ENCODE results near the gene CISD3.

CISD3 gene

DNA sequence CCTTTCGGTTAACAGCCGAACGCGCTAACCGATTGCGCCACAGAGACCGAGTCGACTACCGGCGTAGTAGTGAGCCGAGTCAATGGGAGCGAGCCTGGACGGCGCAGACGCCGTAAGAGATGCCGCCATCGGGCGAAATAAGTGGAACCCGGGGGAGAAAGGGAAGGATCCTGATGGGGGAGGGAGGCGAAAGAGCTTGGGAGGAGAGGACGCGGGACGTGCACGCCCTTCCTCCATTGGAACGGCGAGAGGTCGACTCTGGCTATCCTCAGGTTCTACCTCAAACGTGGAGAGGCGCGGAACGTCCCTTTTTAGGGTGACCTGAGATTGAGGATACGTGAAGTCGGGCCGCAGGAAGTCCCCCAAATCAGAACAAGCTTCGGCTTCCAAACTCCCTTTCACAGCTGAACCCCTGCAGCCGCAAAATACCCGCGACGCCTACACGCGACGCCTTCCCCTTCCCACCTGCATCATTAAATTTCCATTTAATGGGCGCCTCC is 21.7 kb downstream of the CISD3 start:
- peak overlapping the region; percentile 13 for H3K9ac ChIP-seq (ENCODE audit: low read length)
- H3K36me3 ChIP-seq (ENCODE audit: control insufficient read depth, insufficient read depth, low read length): peaks cover 11% of the 10 kb centered on the region
- no peaks in the 10 kb centered on the region for H3K4me1 ChIP-seq (ENCODE audit: control insufficient read depth, insufficient read depth, low read length)

DNA sequence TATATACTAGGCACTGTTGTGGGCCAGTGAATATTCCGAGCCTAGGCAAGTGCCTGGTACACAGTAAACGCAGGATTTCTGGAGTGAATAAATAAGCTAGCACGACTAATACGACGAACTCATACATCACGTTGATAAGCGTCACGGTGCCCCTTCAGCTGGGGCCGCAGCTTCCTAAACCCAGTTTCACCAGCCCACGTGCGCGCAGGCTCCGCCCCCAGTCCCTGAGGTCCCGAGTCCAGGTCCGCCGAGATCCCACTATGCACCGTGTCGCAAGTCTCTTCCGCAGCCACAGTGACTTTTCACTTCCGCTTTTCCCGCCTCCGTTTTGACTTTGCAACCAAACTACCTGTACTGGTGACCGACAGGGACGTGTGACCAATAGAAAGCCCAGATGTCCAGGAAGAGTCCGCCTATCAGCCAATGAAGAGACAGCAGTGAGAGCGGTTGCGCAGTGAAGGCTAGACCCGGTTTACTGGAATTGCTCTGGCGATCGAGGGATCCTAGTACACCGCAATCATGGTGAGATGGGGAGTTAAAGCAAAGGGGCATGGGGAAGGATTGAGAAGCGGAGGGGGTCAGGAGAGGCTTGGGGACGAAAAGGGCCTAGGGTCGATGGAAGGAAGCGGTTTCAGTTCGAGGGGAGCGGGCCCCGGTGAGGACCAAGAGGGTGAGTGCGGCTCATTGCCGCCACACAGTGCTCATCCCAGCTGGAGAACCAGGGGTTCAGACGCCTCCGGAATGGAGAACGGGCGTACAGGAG is 22.3 kb downstream of the CISD3 start, which contains the start of gene PSMB3:
TSS of gene PSMB3 (plus strand) at position 434 of the 763 bp plus-strand sequence. CDS start at position 520, 86 bp downstream.
- Histone ChIP-seq H3K4me3 (ENCODE audit: low read length) (peak within 1 kb of the TSS; percentile 99), H3K27ac (ENCODE audit: low read depth, low read length) (peak within 1 kb of the TSS; percentile 92), H3K36me3 (ENCODE audit: control insufficient read depth, insufficient read depth, low read length) (peaks cover 11% of the 10 kb centered on the region), H3K4me1 (ENCODE audit: control insufficient read depth, insufficient read depth, low read length) (no peaks in the 10 kb centered on the region), H3K9ac (ENCODE audit: low read length) (peak within 1 kb of the TSS; percentile 91), H3K27me3 (ENCODE audit: control insufficient read depth, insufficient read depth, low read length) (peaks cover 2% of the 10 kb centered on the region)

More for the DNA sequence above, 21.7 kb downstream of the CISD3 start:
- Histone ChIP-seq H3K4me3 (ENCODE audit: low read length) (peak overlapping the region; percentile 99), H3K27ac (ENCODE audit: low read depth, low read length) (peak overlapping the region; percentile 65), H3K27me3 (ENCODE audit: control insufficient read depth, insufficient read depth, low read length) (peaks cover 2% of the 10 kb centered on the region)

DNA sequence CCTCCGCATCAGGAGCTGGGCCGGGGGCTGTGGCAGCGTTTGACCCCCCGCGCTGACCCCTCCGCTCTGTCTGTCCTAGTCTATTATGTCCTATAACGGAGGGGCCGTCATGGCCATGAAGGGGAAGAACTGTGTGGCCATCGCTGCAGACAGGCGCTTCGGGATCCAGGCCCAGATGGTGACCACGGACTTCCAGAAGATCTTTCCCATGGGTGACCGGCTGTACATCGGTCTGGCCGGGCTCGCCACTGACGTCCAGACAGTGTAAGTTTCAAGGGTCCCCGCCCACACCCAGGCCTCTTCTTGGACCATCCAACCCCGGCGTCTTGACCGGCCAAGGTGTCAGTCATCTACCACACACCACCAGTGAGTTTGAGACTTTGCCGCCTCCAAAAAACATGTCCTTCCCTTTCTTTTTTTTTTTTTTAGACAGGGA is 22.9 kb downstream of the CISD3 start:
- H3K4me1 ChIP-seq (ENCODE audit: control insufficient read depth, insufficient read depth, low read length): no peaks in the 10 kb centered on the region
- H3K27me3 ChIP-seq (ENCODE audit: control insufficient read depth, insufficient read depth, low read length): no peaks in the 10 kb centered on the region
- H3K4me3 ChIP-seq (ENCODE audit: low read length): peak overlapping the region; percentile 99
- H3K36me3 ChIP-seq (ENCODE audit: control insufficient read depth, insufficient read depth, low read length): peaks cover 13% of the 10 kb centered on the region
- peak overlapping the region; percentile 92 for H3K27ac ChIP-seq (ENCODE audit: low read depth, low read length)
- H3K9ac ChIP-seq (ENCODE audit: low read length): peak overlapping the region; percentile 91

DNA sequence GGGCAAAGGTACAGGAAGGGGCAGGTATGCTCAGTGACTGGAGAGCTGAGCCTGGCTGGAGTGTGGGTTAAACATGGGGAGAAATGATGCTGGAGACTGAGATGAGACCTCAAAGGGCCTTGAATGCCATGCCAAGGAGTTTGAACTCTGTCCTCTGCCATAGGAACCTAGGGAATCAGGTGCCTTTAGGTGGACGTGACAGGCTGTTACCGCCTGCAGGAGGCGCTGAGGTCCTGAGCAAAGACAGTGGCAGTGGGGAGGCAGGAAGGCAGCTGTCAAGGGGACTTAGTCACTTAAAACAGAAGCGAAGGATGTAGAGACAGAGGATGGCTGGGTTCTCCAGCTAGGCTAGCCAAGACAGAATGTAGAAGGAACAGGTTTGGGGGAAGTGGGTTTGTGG is 31.5 kb downstream of the CISD3 start:
- no peak overlapping the region for H3K27ac ChIP-seq (ENCODE audit: low read depth, low read length)

DNA sequence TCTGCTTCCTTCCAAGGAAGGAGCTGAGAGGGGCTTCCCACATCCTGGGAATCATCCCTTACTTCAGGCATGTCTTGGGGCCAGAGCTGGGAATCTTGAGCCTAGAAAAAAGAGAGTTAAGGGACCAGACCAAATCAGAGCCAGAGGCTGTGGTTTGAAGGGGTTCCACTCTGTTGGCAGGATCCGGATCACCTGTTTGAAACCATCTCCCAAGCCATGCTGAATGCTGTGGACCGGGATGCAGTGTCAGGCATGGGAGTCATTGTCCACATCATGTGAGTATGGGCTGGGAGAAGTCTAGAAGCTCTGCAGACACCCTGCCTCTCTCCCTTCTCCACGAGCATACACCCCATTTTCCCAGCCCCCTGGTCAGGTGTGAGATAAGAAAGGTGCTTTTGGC is 32.1 kb downstream of the CISD3 start:
- H3K36me3 ChIP-seq (ENCODE audit: control insufficient read depth, insufficient read depth, low read length): peaks cover 33% of the 10 kb centered on the region

More for the DNA sequence above, 31.5 kb downstream of the CISD3 start:
- H3K36me3 ChIP-seq (ENCODE audit: control insufficient read depth, insufficient read depth, low read length): peaks cover 33% of the 10 kb centered on the region
- H3K4me1 ChIP-seq (ENCODE audit: control insufficient read depth, insufficient read depth, low read length): no peaks in the 10 kb centered on the region
- H3K27me3 ChIP-seq (ENCODE audit: control insufficient read depth, insufficient read depth, low read length): no peaks in the 10 kb centered on the region
- no peak overlapping the region for H3K9ac ChIP-seq (ENCODE audit: low read length)
- no peak overlapping the region for H3K4me3 ChIP-seq (ENCODE audit: low read length)

DNA sequence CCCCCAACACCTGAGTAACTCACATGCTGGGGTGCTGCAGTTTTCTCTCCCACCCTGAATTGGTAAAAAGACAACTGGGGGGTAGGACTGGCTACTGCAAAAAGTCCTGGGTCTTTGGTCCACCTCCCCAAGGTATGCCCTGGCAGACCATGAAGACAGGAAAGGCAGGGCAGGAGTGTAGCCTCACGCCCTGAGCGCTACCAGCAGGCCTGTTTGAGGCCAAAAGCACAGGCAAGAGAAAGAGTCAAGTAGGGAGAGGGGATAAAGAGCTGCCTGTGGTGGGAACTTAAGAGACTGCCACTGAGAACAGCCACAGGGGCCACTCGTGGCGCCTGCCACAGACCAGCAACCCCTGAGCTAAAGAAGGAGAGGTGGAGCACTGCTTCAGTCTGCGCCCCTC is 36.2 kb downstream of the CISD3 start:
- no peak overlapping the region for H3K9ac ChIP-seq (ENCODE audit: low read length)
- H3K27ac ChIP-seq (ENCODE audit: low read depth, low read length): no peak overlapping the region
- H3K27me3 ChIP-seq (ENCODE audit: control insufficient read depth, insufficient read depth, low read length): no peaks in the 10 kb centered on the region
- H3K36me3 ChIP-seq (ENCODE audit: control insufficient read depth, insufficient read depth, low read length): peaks cover 47% of the 10 kb centered on the region
- H3K4me3 ChIP-seq (ENCODE audit: low read length): no peak overlapping the region
- no peaks in the 10 kb centered on the region for H3K4me1 ChIP-seq (ENCODE audit: control insufficient read depth, insufficient read depth, low read length)

More for the DNA sequence above, 32.1 kb downstream of the CISD3 start:
- no peak overlapping the region for H3K9ac ChIP-seq (ENCODE audit: low read length)
- no peaks in the 10 kb centered on the region for H3K27me3 ChIP-seq (ENCODE audit: control insufficient read depth, insufficient read depth, low read length)
- no peaks in the 10 kb centered on the region for H3K4me1 ChIP-seq (ENCODE audit: control insufficient read depth, insufficient read depth, low read length)
- no peak overlapping the region for H3K27ac ChIP-seq (ENCODE audit: low read depth, low read length)
- H3K4me3 ChIP-seq (ENCODE audit: low read length): no peak overlapping the region

DNA sequence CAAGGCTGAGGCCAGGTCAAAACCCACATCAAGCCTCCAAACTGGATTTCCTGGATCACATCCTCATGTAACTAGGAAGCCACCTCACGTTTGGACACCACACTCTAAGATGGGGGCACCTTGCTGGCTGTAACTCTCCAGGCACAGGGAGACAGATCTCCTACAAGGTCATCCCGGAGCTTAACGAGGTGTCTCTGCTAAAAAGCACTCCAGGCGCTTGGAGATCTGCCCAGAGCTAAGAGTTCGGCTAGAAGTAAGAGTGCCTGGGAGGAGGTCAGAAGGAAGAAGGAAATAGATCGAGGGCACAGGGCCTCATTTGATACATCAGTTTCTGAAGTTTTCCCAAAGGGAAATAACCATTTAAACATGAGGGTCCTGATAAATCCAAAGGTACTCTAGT is 38.3 kb downstream of the CISD3 start:
- Histone ChIP-seq H3K27me3 (ENCODE audit: control insufficient read depth, insufficient read depth, low read length) (no peaks in the 10 kb centered on the region), H3K36me3 (ENCODE audit: control insufficient read depth, insufficient read depth, low read length) (peaks cover 38% of the 10 kb centered on the region), H3K4me3 (ENCODE audit: low read length) (no peak overlapping the region), H3K9ac (ENCODE audit: low read length) (no peak overlapping the region), H3K4me1 (ENCODE audit: control insufficient read depth, insufficient read depth, low read length) (no peaks in the 10 kb centered on the region), H3K27ac (ENCODE audit: low read depth, low read length) (no peak overlapping the region)

DNA sequence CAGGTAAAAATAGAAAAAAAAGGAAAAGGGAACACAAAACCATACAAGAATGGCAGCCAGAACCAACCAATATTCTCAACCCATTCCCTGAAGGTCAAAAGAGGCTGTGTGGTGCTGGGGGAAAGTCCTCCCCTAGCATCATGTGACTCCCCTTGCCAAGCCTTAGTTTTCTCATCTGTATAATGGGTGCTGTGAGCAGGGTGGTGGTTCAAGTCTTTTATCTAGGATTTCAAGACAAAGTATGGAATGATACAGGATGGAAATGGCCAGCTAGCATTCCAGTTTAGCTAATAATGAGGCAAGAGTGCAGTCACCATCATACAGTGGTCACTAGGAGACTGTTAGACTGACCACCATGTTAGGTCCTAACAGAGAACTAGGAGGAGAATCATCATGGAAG is 43.1 kb downstream of the CISD3 start:
- no peak overlapping the region for H3K4me3 ChIP-seq (ENCODE audit: low read length)
- H3K27ac ChIP-seq (ENCODE audit: low read depth, low read length): no peak overlapping the region
- H3K4me1 ChIP-seq (ENCODE audit: control insufficient read depth, insufficient read depth, low read length): no peaks in the 10 kb centered on the region
- H3K27me3 ChIP-seq (ENCODE audit: control insufficient read depth, insufficient read depth, low read length): no peaks in the 10 kb centered on the region
- peaks cover 47% of the 10 kb centered on the region for H3K36me3 ChIP-seq (ENCODE audit: control insufficient read depth, insufficient read depth, low read length)
- H3K9ac ChIP-seq (ENCODE audit: low read length): no peak overlapping the region

DNA sequence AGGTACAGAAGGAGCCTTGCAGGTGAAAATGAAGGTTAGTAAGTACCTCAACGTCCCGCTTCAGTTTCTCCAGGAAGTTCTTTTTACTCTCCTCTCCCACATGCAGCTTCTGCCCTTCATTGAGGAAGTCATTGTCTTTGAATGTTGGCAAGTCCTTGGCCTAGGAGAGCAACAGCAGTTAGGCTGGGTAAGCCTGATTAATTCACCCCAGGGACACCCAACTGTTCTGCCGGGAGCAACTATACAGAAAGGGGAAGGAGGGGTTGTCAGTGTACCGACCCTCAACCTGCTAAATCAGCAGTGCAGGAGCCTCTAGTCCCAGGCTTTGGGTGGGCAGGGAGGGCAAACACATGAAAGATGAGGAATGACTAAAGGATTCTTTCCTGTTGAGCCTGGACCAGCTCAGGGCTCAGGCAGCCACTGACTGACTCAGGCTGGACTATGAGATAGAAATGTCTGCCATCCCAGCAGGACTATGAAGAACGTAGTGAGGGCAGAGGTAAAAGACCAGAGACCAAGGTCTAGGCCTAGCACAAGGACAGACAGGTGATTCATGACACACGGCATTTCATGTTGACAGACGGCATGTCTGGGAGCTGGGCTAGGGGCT is 47.6 kb downstream of the CISD3 start:
- Histone ChIP-seq H3K9ac (ENCODE audit: low read length) (no peak overlapping the region), H3K36me3 (ENCODE audit: control insufficient read depth, insufficient read depth, low read length) (peaks cover 67% of the 10 kb centered on the region), H3K27ac (ENCODE audit: low read depth, low read length) (no peak overlapping the region), H3K27me3 (ENCODE audit: control insufficient read depth, insufficient read depth, low read length) (no peaks in the 10 kb centered on the region), H3K4me3 (ENCODE audit: low read length) (no peak overlapping the region), H3K4me1 (ENCODE audit: control insufficient read depth, insufficient read depth, low read length) (no peaks in the 10 kb centered on the region)

DNA sequence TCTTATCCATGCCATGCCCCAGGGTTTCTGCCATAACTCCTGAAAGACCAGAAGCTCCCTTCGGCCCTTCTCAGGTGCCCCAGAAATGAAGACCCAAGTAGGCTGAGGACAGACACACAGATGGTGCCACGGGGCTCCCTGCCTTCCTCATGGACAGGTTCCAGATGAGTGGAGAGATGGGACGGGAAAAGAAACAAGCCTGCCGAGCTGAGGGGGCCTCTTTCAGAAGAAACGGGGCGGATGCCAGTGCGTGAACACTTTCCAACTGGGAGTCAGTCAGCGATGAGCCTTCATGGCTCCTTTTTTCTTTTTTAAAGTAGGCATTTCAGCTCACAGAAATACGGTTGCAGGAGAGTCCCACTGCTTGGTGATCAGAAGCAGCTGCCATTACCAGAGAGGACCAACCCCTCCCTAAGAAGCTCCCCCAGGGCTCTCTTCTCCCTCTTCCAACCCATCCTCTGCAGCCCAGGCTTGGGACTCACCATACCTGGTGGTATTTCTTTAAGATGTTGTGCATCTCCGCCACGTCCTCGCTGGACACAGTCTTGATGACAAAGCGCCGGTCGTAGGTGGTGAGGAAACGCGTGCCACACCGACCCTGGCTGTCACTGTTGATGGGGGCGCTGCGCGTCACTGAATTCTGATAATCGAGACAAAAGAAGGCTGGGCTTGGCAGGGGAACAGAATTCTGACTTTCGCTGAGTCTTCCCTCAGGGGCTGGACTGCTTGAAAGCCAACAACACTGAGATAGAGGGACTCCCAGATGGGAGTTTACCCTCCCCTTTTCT is 50.0 kb downstream of the CISD3 start:
- Histone ChIP-seq H3K27me3 (ENCODE audit: control insufficient read depth, insufficient read depth, low read length) (no peaks in the 10 kb centered on the region), H3K36me3 (ENCODE audit: control insufficient read depth, insufficient read depth, low read length) (peaks cover 69% of the 10 kb centered on the region), H3K4me3 (ENCODE audit: low read length) (no peak overlapping the region), H3K4me1 (ENCODE audit: control insufficient read depth, insufficient read depth, low read length) (no peaks in the 10 kb centered on the region), H3K9ac (ENCODE audit: low read length) (no peak overlapping the region), H3K27ac (ENCODE audit: low read depth, low read length) (no peak overlapping the region)

DNA sequence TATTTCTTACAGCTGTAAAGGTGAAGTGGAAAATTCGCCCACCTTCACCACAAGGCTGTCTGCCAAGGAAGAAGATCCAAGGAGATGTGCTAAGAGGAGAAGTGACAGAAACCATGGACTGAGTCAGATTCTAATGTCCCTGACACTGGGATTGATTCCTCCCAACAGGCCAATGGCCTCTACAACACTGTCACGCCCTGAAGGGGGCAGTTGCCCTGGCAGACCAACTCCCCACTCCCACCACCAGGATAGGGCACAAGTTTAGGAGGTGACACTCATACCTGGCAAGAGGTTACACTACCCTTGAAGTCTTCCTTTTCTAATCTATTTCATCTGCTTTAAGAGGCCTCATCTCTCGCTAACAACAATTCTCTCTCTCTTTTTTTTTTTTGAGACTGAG is 53.1 kb downstream of the CISD3 start:
- Histone ChIP-seq H3K27ac (ENCODE audit: low read depth, low read length) (no peak overlapping the region), H3K9ac (ENCODE audit: low read length) (no peak overlapping the region), H3K36me3 (ENCODE audit: control insufficient read depth, insufficient read depth, low read length) (peaks cover 69% of the 10 kb centered on the region), H3K27me3 (ENCODE audit: control insufficient read depth, insufficient read depth, low read length) (no peaks in the 10 kb centered on the region), H3K4me1 (ENCODE audit: control insufficient read depth, insufficient read depth, low read length) (no peaks in the 10 kb centered on the region), H3K4me3 (ENCODE audit: low read length) (no peak overlapping the region)
